ENCODE results near the gene NCK2.

NCK2 gene

DNA sequence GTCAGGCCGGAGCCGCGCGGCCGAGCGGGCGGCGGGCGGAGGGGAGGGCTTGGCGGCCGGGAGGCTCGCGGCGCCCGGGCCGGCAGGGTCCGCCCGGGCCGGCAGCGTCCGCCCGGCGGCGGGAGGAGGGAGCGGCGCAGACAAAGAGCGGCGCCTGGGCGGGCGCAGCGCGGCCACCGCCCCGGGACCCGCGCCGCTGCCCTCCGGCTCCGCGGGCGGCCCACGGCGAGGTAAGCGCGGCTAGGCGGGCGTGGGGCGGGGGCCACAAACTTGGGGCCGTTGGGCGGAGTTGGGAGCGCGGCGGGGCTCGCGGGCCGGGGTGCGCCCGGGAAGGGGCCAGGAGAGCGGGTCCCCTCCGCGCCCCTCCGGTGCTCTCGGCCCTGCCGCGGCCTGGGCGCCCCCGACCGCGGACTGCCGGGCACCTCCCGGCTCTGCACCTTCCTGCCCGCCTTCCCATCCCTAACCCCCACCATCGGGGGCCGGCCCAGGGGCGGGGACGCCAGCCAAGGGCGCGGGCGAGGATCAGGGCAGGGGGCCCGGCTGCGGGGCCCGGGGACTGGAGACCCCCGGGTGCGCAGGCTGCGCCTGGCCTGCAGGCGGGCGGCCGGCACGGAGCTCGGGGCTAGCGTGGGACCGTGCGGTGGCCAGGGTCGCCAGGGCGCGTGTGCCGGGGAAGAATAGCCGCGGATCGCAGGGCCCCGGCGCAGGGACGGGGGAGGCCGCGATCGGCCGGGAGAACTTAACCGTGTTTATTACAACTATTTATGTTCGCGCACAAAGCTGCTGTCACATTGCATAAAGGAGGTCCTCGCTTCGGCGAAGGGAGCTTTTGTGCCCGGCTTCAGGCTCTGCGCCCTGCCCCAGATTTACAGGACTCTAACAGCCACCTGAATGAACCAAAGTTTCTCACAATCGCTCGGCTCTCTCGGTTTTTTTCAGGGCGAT, at the start of gene NCK2:
NCK2 (plus strand) TSS at position 4 of the 945 bp plus-strand sequence. CDS start 110,152 bp downstream, outside the sequence.
- peak; percentile 34 for DNase-seq

DNA sequence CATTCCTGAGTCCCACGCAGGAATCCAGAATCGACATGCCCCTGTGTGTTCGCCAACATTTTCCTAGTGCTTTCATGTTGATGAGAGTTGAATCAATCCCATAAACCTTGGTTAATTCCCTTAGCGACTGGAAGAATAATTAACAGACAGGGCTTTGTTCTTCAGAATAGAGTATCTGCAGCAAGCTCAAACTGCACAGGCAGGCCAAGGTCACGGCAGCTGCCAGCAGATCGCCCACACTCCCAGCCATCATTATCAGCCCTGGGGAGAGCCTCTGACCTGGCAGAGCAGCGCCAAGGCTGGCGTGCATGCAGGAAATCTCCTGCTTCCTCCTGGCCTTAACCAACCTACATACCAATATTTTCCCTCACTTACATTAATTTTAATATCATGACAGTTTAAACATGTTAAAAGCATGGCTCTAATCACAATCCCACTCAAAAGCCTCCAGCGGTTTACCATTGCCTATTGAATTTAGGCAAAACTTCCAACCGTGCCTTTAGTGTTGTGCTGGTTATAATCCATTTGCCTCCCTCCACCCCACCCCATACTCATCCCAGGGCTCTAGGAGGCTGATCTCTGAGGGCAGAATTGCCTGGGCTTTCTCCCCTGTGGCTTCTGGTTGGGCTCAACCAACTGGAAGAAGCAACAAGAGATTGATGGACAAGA, 46.8 kb upstream of the NCK2 start:
- DNase-seq = no peak

DNA sequence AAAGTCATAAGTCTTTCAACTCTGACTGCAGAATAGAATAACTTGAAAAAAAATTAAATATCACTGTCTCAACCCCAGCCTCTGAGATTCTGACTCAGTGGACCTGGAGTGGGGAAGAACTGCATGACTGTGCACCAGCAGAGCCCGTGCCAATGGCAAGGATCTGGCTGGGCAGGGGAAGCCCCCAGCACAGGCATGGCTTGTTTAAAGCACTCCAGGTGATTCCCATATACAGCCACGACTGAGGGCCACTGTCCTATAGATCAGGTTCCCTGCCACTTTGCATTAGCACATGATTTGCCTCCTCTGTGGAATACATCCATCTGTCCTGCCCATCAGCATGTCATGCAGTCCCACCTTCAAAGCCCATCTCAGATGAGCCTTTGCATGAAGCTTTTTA, 45.9 kb upstream of the NCK2 start:
- no peak for DNase-seq

DNA sequence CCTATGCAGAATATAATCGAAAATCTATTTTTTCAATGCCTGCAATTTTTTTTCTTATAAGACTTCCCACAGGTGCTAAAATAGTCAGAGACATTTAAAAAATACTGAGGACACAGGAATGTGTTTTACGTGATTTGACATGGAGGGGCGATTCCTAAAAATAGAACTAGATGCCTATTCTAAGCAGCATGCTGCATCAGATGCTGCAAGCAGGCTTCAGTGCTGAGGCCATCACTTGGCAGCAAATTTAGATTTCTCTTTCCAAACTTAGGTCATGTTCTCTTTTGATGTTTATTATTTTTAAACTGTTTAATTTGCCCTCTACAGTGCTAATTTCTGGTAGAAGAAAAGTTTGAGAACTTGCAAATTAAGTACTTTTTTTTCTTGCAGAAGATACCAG, 43.7 kb upstream of the NCK2 start:
- DNase-seq = no peak

DNA sequence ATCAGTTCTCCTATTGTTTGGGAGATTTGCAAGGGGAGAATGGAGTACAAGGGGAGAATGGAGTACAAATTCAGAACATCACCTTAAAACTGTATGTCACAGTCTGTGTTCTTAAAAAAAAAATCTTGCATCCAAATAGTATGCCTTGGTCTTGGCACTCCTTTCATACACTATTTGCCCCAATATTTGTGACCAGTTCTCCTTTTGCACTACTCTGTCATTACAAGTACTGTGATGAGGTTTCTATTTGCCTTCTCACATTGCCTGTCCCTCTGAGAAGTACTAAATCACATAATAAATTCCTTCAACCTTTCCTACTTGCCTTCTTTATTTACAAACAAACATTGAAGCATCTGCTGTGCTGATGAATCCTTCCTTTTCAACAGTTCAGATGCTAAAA, 36.0 kb upstream of the NCK2 start:
- no peak for DNase-seq

DNA sequence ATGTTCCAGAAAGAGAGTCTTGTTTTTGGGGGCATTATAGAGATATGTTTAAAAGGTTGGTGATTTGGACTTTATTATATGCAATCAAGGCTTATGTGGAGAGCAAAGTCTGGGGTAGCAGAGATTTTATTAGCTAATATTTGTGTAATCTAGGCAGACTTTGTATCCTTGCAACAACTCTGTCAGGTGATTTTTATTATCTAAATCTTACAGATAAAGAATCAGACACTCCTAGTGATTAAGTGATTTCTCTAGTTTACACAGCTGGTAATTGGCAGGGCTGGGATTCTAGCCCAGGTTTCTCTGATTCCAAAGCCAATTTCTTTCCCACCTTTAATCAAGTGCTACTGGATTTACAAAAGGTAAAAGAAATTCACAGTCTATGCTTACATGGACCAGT, 33.3 kb upstream of the NCK2 start:
- DNase-seq = no peak

DNA sequence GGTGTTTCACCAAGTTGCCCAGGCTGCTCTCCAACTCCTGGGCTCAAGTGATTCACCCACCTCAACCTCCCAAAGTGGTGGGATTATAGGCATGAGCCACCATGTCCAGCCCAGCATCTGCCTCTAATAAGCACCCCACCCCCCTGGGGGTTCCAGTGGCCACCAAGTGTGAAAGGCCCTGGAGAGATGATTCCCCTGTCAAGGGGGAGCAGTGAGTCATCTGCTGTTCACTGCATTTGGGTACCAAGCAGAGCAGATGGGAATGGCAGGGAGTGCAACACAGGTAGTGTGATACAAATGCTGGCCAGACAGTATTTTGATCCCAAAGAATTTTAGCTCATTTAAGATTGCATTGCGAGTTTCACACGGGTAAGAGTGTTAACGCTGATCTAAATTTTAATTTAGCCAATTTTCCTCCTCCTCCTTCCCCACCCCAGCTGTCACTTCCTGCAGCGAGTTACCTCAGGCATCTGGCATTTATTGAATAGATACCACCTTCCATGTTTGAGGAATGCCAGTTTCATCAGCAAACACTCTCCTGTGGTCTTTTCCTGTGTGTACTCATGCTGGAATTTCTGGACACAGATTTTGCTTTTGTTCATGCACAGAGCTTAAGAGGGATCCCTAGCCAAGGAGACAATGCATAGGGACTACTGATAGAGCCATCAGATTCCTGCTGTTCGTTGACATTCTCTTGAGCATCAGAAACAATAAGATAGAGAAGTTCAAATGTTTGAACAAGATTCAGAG, 32.4 kb upstream of the NCK2 start:
- DNase-seq = no peak

DNA sequence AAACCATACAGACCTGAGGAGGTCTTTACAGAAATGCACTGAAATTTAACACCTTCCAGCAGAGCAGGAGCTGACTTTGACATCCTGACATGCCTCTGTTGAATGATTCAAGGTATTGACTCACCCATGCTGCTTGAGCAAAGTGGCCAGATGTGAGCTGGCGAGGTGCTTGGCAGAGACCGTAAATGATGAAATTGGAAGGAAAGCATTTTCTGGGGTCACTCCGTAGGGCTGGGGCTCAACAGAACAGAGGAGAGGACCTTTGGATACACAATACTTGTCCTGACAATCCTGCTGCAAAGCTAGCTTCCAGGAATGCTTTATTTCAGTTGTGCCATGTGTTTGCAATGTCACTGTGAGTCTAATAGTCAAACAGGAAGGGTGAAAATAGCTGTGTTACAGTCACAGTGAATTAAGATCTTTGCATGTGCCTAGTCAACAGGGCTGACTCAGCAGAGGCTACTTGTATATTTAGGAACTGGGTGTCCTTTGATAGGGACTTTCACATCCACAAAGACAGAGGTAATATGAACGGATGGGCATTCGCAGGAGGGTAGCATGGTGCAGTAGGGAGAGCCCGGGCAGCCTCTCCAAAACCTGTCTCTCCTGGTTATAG, 31.6 kb upstream of the NCK2 start:
- no peak for DNase-seq

DNA sequence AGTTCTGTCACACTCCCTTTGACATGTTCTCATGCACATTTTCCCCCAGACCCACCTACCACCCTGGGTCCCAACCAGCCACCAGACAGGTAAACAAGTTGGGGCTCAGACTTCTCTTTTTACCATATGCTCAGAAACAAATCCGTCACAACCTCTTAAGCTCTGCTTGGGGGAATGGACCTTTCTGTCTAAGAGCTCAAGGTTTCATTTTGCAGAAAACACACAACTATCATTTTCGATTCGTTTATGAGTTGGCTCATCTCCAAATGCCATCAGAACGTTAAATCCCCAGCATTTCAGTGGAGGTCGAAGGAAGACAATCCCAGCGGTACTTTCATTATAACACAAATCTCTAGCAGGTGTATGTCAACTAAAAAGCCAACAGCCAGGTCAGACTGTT, 30.6 kb upstream of the NCK2 start:
- no peak for DNase-seq

DNA sequence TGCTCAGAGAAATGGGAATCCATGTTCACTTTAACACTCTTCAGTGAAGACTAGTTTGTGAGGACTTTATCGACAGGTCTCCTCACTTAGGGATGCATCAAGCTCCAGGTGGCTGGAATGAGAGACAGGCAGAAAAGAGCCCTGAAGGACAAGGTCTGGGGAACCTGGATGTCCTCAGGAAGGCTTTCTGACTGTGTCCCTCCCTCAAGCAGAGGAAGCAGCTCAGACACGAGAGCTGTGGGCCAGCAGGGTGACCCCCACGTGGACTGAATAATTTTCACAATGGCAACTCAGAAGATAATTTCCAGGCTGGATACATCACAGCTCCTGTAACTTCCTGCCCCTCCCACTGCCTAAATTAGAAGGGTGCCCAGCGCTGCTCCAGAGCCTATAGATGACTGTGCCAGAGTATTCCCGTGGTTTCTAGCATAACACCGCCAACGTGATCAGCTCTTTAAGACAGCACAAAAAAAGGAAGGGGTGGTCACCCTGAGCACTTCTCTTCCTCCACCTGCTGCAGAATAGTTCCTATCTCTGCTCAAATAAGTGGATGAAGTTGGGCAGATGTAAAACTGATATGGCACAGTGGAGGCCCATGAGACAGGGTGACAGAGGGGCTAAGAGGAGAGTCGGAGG, 25.7 kb upstream of the NCK2 start:
- no peak for DNase-seq

DNA sequence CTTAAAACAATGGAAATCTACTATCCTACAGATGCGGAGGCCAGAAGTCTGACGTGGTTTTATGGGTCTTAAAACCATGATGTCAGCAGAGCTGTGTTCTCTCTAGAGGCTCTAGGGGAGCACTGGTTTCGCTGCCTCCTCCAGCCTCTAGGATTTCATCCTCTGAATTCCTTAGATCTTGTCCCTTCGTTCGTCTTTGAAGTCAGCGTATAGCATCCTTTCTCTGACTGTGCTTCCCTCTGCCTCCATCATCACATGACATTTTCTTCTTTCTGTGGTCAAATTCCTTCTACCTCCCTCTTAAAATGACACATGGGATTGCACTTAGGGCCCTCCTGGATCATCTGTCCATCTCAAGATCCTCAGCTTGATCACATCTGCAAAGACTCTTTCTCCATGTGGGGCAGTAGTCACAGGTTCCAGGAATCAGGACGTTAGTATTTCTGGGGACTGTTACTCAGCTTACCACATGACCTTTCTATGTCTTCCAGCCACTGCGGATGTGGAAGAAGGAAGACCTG, 22.7 kb upstream of the NCK2 start:
- DNase-seq = no peak

DNA sequence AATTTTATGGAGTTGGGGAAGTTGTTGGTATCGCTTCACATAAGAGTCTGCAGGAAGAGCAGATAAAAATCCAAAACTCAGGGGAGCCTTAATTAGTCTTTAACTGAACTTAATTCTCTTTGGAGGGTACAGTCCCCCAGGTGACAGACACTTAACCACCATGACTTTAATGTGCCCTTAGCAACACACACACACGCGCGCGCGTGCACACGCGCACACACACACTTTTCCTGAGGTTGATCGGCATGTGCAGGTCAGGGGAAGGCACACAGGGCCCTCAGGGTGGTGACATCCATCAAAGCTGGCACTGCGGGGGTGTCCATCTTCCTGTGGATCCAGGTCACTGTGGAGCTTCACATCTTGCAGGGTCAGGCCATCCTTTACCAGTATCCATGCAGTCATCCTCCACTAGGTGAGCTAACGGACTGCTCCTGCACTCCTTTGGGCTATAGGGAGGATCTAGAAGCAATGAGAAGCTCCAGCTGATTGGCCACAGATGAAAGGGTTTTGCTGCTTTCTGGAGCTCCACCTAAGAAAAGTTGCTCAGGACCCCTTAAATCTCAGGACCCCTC, 21.9 kb upstream of the NCK2 start:
- no peak for DNase-seq

DNA sequence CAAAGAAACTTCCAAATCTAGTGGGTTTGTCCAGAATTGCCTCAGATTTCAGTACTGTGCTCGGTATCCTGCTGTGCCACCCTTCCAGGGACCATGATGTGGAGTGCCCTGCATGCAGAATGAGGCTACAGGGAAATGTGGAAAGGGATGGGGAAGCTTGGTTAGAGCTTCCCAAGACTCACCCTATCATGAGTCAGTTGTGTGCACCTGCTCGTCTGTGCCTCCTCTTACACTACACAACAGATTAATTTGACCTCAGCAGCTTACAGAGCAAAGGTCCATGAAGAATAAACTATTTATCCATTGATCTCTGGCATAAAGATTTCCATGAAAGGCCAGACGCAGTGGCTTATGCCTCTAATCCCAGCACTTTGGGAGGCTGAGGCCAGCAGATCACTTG, 21.3 kb upstream of the NCK2 start:
- DNase-seq = no peak

DNA sequence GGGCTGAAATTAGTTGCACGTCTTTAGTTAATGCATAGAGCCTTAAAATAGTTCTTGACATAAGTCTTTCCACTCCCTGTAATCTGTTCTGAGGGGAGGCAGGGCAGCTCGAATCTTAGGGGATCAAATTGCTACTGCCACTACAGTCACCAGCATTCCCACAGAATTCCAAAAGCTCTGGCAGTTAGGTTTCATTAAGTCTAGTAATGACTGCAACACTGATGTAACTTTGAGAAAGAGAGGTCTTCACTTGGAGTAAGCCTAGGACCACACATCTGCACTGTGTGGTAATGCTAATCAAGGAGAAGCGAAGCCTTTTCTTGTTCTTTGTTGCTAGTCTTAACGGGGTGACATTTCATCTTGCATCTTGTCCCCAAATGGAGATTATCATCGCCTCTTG, 19.3 kb upstream of the NCK2 start:
- no peak for DNase-seq

DNA sequence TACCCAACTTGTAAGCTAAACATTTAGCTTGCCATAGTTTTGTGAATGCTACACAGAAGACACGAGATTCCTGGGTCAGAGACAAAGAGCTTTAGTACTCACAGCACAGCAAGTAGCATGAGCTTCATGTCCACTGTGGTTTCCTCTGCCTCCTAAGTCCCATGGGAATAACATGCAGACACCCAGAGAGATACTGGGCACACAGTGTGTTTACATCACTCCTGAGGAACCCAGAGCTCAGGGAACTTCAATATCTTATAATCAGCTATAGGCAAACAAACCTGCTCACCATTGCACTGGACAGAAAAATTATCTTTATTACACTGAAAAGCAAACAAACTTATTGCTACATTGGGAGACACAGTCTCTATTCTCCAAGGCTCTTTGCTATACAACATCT, 14.5 kb upstream of the NCK2 start:
- DNase-seq = no peak

DNA sequence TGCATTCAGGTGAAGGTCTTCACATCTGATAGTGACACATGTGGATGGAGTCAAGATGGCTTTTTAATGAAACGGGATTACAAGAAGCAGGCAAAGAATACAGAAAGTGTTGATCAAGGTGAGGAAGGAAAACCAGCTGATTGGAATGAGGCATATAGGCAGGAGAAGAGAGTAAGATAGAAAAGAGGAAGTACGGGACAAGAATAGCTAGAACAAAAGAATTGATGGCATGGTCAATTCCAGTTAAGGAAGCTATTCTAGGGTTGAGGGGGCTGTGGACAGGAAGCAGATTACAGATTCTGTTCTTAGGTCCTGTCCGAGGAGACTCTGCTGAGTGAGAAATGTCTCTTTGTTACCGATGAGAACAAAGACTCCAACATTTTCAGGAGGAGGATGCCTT, 13.2 kb upstream of the NCK2 start:
- DNase-seq = no peak

DNA sequence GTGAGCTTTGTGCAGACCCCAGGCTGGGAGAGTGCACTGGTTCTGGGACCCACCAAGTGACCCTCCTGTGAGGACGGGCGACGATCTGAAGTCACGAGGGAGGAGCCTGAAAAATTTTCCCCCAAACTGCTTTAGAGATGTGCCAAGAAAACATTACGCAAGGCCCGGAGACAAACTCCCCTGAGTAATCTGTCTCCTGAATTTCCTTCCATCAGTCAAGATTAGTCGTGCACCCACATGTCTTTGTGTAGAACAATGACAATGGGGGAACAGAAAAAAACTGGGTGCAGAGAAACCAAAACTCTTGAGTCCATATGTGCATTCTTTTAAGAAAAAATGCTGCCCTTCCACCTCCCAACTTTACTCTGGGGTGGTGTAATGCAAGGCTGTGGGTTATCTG, 12.6 kb upstream of the NCK2 start:
- DNase-seq = no peak

DNA sequence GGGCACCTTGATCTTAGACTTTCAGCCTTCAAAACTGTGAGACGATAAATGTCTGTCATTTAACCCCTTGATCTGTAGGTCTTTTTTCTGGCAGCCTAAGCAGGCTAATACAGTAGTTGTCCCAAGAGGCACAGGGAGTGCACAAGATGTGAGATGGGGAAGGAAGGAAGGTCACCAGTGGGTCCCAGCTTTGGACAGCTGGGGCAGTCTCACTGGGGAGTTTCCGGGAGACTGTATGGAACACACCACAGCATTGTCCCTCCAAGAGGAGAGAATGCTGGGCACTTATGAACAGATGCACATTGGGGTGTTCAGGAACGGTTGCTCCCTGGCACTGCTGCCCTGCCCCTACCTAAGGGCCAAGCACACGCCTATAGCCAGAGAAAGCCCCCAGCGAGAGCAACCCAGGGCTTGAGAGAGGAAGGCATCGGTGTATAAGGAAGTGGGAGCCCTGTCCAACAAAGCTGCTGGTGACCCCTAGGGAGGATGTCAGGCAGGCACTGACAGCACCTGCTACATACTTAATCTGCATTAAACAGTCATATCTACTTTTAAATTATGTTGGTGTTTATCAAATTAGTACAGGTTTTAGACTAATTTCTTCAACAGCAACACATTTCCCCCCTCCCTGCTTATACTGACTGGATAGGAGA, 11.6 kb upstream of the NCK2 start:
- DNase-seq = no peak

DNA sequence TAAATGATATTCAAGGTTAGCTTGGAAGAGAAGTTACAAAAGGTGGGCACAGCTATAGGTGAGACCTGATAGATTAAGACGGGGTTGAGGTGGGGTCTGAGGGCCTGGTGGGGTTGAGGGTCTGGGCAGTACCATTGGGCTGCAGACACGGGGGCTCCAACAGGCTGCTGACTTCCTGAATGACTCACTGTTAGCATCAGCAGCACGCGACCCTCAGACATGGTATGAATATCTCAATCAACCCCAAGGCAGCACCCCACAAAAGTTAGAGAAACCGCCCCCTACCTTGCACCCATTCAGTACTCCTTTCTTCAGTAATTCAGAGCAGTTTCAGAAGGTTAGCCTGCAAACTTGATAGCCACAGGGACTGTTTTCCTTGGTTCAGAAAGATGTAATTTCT, 10.8 kb upstream of the NCK2 start:
- DNase-seq = no peak

DNA sequence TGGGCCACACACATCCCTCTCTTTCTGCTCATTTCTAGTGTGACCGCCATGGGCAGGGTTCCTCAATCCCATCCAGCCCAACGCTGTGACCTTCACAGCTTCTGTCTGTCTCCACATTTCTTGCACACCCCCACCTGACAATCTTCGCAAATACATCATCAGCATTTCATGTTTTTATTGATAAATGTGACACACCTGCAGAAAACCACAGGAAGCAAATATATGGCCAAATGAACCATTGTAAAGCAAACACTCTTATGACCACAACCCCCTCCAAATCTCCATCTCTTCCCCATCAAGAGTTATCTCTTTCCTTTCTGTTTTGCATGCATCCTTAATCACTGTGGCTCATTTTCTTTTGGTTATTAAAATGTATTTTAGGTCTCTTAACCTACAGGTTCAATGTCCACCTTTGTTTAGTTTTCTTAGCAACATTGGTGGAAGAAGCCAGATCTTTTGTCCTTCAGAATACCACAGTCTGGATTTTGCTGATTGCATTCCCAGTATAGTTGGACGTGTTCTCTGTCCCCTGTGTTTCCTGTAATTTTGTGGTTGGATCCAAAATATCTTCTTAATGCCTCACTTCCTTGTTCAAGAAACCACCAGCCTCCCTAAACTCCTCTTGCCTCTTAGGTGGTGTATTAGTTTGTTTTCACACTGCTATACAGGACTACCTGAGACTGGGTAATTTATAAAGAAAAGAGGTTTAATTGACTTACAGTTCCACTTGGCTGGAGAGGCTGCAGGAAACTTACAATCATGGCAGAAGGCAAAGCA, 9.8 kb upstream of the NCK2 start:
- DNase-seq = no peak

DNA sequence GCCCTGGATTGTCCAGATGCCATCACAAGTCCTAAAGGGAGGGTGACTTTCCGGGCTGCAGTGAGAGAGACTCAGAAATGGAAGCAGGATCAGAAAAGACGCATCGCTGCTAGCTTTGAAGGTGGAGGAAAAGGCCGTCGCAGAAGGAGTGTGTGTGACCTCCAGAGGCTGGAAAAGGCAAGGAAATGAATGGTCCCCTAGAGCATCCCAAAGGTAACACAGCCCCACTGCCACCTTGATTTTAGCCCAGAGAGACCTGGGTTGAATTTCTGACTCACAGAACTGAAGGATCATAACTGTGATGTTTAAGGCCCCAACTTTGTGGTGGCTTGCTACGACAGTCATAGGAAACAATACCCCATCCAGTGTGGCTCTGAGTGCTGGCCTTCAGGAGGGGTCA, 8.6 kb upstream of the NCK2 start:
- DNase-seq = no peak
